ENCODE results near the gene ABCA13.

DNA sequence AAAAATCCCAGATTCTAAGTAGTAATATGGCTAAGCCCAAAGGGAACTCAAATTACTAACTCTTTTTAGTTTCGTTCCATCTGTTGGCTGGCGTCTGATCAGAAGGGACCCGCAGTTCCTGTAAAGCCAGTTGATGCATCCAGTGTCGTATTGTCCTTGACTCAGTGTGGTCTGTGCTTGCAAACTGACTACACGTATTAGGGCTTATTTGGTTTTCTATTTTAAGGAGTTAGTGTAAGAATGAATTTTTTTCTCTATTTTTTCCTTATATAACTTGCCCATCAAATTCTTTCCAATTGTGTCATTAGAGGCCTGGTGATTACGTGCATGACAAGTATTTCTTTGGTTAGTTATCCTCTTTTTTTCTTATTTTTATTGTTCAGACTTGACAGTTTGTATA is 9.7 kb downstream of the ABCA13 start:
- TF ChIP-seq ARNT (IDR thresholded peaks at IDR 0.05) (no peak), BHLHE40 (IDR thresholded peaks at IDR 0.05; ENCODE audit: borderline replicate concordance) (no peak), SP1 (IDR thresholded peaks at IDR 0.05) (no peak), SUZ12 (IDR thresholded peaks at IDR 0.05) (no peak), ELF4 (IDR thresholded peaks at IDR 0.05) (no peak), L3MBTL2 (conservative IDR thresholded peaks at IDR 0.05) (no peak)
